HL-60/S4 treated with phorbol 12-myristate 13-acetate at 8.2 ng/mL for 4 days and 3 days (cell line): ENCODE data around the gene OAS2.

ENCODE experiments used
- in situ Hi-C: fragments of 300-500 bp; cut with MboI; formaldehyde crosslinking; loops from 2 replicates; pipeline ENCODE4 v1.15.0; 2022; ENCODE audit warnings: low sequenced_read_pairs

Gene OAS2

GRCh38 chr12:113055594-113056380, 77.5 kb downstream of the OAS2 start:
- in situ Hi-C loops: no loop called here

- in situ Hi-C loops: no loop called here
Measured at GRCh38 chr12:113056381-113056630, 78.0 kb downstream of the OAS2 start.

GRCh38 chr12:113056631-113057488, 78.5 kb downstream of the OAS2 start, which contains the start of gene DTX1:
TSS of gene DTX1 (plus strand) at chr12:113056730. CDS start at chr12:113058193, 1,463 bp downstream.
- in situ Hi-C loops: no loop called here

GRCh38 chr12:113057565-113058485, 79.5 kb downstream of the OAS2 start:
- in situ Hi-C loops: no loop called here

- in situ Hi-C loops: no loop called here
Measured at GRCh38 chr12:113058553-113058952, 80.2 kb downstream of the OAS2 start.

GRCh38 chr12:113059071-113059595, 80.8 kb downstream of the OAS2 start:
- in situ Hi-C loops: no loop called here

GRCh38 chr12:113060336-113060960, 82.1 kb downstream of the OAS2 start:
- in situ Hi-C loops: no loop called here

GRCh38 chr12:113061061-113061694, 82.9 kb downstream of the OAS2 start:
- in situ Hi-C loops: no loop called here
